ENCODE data around the gene GADL1. TPM values are rescaled to one million over a fixed set of nuclear protein-coding genes. Genes with fewer than 3 reads are reported as not detected.

The GADL1 gene
- polyA plus RNA-seq, 6 donors from 2014 or later: not detected

GRCh38 chr3:30864132-30864531 is 30.3 kb downstream of the GADL1 start:
- Mint-ChIP-seq H3K4me3 (no peak overlapping the region), H3K4me1 (no peaks in the 10 kb centered on the region), H3K27ac (no peak overlapping the region), H3K36me3 (no peaks in the 10 kb centered on the region), H3K27me3 (no peaks in the 10 kb centered on the region), H3K9me3 (no peaks in the 10 kb centered on the region)
- no peak for ATAC-seq (ENCODE audit: low read depth in 2 of 2)
- no peak for DNase-seq

DNA sequence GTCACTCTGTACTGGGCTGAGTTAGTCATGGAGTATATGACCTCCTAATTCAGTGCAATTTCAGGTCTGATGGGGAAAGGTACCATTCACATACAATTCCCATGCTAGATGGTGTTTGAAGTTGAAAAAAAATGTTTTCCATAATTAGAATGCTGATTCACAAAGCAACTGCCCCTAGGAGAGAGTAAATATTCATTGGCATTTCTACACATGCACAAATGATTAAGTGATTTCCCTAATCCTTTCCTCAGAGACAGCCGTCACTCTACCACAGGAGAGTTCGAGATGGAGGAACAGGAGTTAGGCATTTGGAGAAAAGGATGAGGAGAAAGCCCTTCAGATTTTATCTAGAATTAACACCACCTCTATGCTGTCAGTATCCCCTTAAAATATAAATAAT is 32.5 kb downstream of the GADL1 start:
- ATAC-seq (ENCODE audit: low read depth in 2 of 2): no peak

DNA sequence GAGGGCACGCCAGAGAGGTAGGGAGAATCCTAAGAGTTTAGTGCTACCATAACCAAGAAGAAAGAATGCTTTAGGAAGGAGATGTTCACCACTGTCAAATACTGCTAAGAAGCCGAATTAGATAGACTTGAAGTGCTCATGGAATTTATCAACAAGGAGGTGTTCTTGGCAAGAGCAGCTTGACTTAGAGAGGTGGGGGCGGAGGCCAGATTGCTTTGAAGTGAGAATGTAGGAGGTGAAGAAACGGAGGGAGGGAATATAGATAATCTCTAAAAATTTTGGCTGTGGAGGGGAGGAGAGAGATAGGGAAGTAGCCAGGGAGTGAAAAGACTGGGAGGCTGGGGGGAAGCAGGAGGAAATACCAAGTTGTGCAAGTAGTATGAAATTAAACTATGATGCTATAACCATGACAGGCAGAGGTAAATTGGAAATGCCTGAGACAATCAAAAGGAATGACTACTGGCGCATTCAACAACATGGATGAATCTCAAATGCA is 35.5 kb downstream of the GADL1 start:
- H3K4me1 Mint-ChIP-seq: no peaks in the 10 kb centered on the region
- ATAC-seq (ENCODE audit: low read depth in 2 of 2): no peak
- no peak for DNase-seq
- no peaks in the 10 kb centered on the region for H3K9me3 Mint-ChIP-seq
- H3K27me3 Mint-ChIP-seq: peaks cover 0 to 3% (median 0%) of the 10 kb centered on the region in 3 donors
- H3K36me3 Mint-ChIP-seq: no peaks in the 10 kb centered on the region
- no peak overlapping the region for H3K4me3 Mint-ChIP-seq
- no peak overlapping the region for H3K27ac Mint-ChIP-seq

More for the DNA sequence above, 32.5 kb downstream of the GADL1 start:
- no peaks in the 10 kb centered on the region for H3K4me1 Mint-ChIP-seq
- no peak for DNase-seq
- H3K9me3 Mint-ChIP-seq: no peaks in the 10 kb centered on the region
- H3K4me3 Mint-ChIP-seq: no peak overlapping the region
- H3K36me3 Mint-ChIP-seq: no peaks in the 10 kb centered on the region
- no peaks in the 10 kb centered on the region for H3K27me3 Mint-ChIP-seq
- no peak overlapping the region for H3K27ac Mint-ChIP-seq

GRCh38 chr3:30855400-30856292 is 38.8 kb downstream of the GADL1 start:
- no peak for ATAC-seq (ENCODE audit: low read depth in 2 of 2)
- Mint-ChIP-seq H3K4me3 (no peak overlapping the region), H3K4me1 (no peaks in the 10 kb centered on the region), H3K27me3 (peaks cover 0 to 7% (median 0%) of the 10 kb centered on the region in 3 donors), H3K27ac (no peak overlapping the region), H3K36me3 (no peaks in the 10 kb centered on the region), H3K9me3 (no peaks in the 10 kb centered on the region)
- no peak for DNase-seq

DNA sequence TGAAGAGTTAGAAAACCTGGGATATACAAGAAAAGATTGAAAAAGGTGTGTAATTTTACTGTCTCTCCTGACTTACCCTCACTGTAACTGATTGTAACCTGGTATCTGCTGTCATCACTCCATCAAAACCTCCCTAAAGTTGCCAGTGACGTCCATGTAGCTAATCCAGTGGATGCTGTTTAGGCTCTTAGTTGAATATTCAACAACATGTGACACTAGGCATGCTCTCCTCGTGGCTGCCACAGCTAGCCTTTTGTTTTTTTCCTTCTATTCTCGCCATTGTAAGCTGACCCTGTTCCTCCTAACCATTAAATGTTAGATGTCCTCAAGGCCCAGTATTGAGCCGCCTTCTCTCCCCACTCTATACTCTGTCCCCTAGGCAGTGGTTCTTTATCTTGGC is 41.6 kb downstream of the GADL1 start:
- Mint-ChIP-seq H3K36me3 (no peaks in the 10 kb centered on the region), H3K27me3 (peaks cover 0 to 7% (median 0%) of the 10 kb centered on the region in 3 donors), H3K27ac (no peak overlapping the region), H3K9me3 (no peaks in the 10 kb centered on the region), H3K4me1 (no peaks in the 10 kb centered on the region), H3K4me3 (no peak overlapping the region)
- no peak for ATAC-seq (ENCODE audit: low read depth in 2 of 2)
- DNase-seq: no peak

DNA sequence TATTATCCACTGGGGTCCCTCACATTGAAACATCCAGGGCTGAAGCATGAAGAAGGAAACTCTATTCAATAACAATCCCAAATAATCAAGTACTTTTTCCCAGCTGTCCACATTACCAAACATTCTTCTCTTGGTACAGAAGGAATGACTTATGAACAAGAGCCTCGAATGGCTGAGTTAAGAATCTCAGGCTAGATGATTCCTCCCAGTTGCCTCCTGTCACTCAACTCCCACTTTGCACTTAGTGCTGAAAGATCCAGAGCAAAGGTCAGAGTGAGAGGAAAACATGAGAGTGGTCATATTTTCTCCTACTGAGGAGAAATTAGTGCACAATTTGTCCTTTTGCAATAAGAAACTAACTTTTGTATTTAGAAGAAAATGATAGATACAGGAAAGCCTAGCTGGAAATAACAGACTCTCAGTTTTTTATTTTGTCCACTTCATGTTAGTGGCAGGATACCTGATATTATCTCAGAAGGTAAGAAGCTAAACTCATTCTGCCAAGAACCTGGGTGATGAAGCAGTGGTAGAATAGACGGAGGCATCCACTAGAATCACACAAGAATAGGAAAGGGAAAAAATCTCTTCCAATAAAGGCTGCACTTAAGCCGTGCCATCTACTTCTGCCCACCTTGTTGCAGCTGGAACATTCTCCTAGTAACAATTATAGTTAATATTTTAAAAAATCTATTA is 46.2 kb downstream of the GADL1 start:
- DNase-seq (no peak), ATAC-seq (ENCODE audit: low read depth in 2 of 2) (no peak)
- no peak overlapping the region for H3K27ac Mint-ChIP-seq
- H3K36me3 Mint-ChIP-seq: no peaks in the 10 kb centered on the region
- H3K4me3 Mint-ChIP-seq: no peak overlapping the region
- H3K27me3 Mint-ChIP-seq: no peaks in the 10 kb centered on the region
- no peaks in the 10 kb centered on the region for H3K9me3 Mint-ChIP-seq
- no peaks in the 10 kb centered on the region for H3K4me1 Mint-ChIP-seq

GRCh38 chr3:30847592-30847991 is 46.9 kb downstream of the GADL1 start:
- Mint-ChIP-seq H3K4me1 (no peaks in the 10 kb centered on the region), H3K36me3 (no peaks in the 10 kb centered on the region), H3K27ac (no peak overlapping the region), H3K27me3 (no peaks in the 10 kb centered on the region), H3K9me3 (no peaks in the 10 kb centered on the region), H3K4me3 (no peak overlapping the region)
- ATAC-seq (ENCODE audit: low read depth in 2 of 2) (no peak), DNase-seq (no peak)

DNA sequence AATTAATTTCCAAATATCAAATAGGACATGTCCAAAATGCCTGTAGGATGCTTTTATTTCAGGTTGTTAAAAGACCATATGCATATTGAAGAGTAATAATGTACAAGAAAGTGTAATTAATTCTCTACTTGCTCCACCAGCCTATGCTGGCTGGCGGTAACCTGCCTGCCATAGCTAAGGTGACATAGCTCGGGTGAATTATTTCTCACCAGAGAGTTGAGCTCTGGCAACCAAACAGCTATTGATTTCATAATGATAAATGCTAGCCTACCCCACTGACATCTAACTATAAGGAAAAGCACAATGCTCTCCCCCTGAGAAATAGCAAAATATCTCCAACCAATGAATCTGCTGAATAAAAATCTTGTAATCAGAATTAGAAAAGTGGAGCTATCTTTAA is 48.9 kb downstream of the GADL1 start:
- Mint-ChIP-seq H3K36me3 (no peaks in the 10 kb centered on the region), H3K9me3 (no peaks in the 10 kb centered on the region), H3K4me3 (no peak overlapping the region), H3K4me1 (no peaks in the 10 kb centered on the region), H3K27me3 (peaks cover 0 to 10% (median 0%) of the 10 kb centered on the region in 3 donors), H3K27ac (no peak overlapping the region)
- no peak for DNase-seq
- no peak for ATAC-seq (ENCODE audit: low read depth in 2 of 2)

- Mint-ChIP-seq H3K27me3 (peaks cover 0 to 10% (median 0%) of the 10 kb centered on the region in 3 donors), H3K4me1 (no peaks in the 10 kb centered on the region), H3K9me3 (no peaks in the 10 kb centered on the region), H3K4me3 (peak overlapping the region in 1 of 8 donors; percentile 17), H3K27ac (peak overlapping the region in 1 of 6 donors; percentile 5), H3K36me3 (no peaks in the 10 kb centered on the region)
- no peak for DNase-seq
- ATAC-seq (ENCODE audit: low read depth in 2 of 2): no peak
Observed at GRCh38 chr3:30843877-30844276, 50.6 kb downstream of the GADL1 start.

- no peaks in the 10 kb centered on the region for H3K4me1 Mint-ChIP-seq
- H3K27ac Mint-ChIP-seq: peak overlapping the region in 1 of 6 donors; percentile 22
- H3K9me3 Mint-ChIP-seq: no peaks in the 10 kb centered on the region
- H3K4me3 Mint-ChIP-seq: no peak overlapping the region
- no peaks in the 10 kb centered on the region for H3K27me3 Mint-ChIP-seq
- no peaks in the 10 kb centered on the region for H3K36me3 Mint-ChIP-seq
- ATAC-seq (ENCODE audit: low read depth in 2 of 2): no peak
- no peak for DNase-seq
Observed at GRCh38 chr3:30836141-30836540, 58.3 kb downstream of the GADL1 start.

DNA sequence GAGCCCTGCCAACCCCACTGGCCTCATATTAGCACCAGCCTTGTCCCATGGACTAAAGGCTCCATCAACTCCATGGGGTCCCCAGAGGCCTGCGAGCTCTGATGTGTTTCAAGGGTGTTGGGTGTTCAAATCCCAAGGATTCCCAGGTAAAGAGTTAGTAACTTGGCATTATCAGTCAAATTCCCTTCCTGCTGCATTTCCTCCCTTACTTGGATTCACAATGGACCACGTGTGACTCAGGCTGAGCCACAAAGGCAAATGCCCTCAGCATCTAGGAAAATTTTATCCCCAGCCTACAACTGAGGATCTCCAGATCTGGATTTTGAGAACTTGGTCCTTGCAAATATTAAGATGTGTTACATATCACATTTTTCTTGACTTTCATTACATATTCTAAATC is 58.8 kb downstream of the GADL1 start:
- Mint-ChIP-seq H3K27me3 (no peaks in the 10 kb centered on the region), H3K4me3 (no peak overlapping the region), H3K4me1 (no peaks in the 10 kb centered on the region), H3K9me3 (no peaks in the 10 kb centered on the region), H3K27ac (no peak overlapping the region), H3K36me3 (no peaks in the 10 kb centered on the region)
- ATAC-seq (ENCODE audit: low read depth in 2 of 2) (no peak), DNase-seq (no peak)

- Mint-ChIP-seq H3K9me3 (no peaks in the 10 kb centered on the region), H3K27ac (no peak overlapping the region), H3K4me1 (no peaks in the 10 kb centered on the region), H3K4me3 (no peak overlapping the region), H3K36me3 (no peaks in the 10 kb centered on the region), H3K27me3 (no peaks in the 10 kb centered on the region)
- DNase-seq (no peak), ATAC-seq (ENCODE audit: low read depth in 2 of 2) (no peak)
Observed at GRCh38 chr3:30832961-30833575, 61.4 kb downstream of the GADL1 start.

DNA sequence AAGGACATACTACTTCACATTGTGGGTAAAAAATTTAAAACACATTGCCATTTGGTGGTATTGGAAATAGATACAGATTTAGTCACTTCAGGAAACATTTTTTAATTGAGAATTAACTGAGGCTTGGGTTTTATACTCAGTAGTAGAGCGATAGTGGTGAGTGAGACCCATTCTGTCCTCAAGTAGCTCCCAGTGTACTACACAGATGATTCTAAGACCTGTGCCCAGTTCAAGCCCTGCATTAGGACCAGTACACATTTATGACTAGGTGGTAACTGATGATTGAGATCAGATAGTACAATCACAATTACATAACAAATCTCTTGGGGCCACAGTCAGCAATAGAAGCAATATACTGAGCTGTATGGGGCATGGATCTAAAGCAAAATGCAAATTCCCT is 67.4 kb downstream of the GADL1 start:
- Mint-ChIP-seq H3K4me1 (no peaks in the 10 kb centered on the region), H3K36me3 (no peaks in the 10 kb centered on the region), H3K9me3 (no peaks in the 10 kb centered on the region), H3K27me3 (peaks cover 0 to 6% (median 0%) of the 10 kb centered on the region in 3 donors), H3K27ac (no peak overlapping the region), H3K4me3 (no peak overlapping the region)
- DNase-seq (no peak), ATAC-seq (ENCODE audit: low read depth in 2 of 2) (no peak)

GRCh38 chr3:30826531-30826942 is 67.9 kb downstream of the GADL1 start:
- Mint-ChIP-seq H3K36me3 (no peaks in the 10 kb centered on the region), H3K27ac (no peak overlapping the region), H3K4me1 (no peaks in the 10 kb centered on the region), H3K4me3 (no peak overlapping the region), H3K9me3 (no peaks in the 10 kb centered on the region), H3K27me3 (peaks cover 0 to 6% (median 0%) of the 10 kb centered on the region in 3 donors)
- ATAC-seq (ENCODE audit: low read depth in 2 of 2) (no peak), DNase-seq (no peak)
